ENCODE data around the gene CAPN14.

The CAPN14 gene

GRCh38 chr2:31222071-31222470 lies 4.8 kb upstream of the CAPN14 start:
- no peak for DNase-seq

- no peak for DNase-seq
Observed at GRCh38 chr2:31221544-31221943, 4.2 kb upstream of the CAPN14 start.

- no peak for DNase-seq
Observed at GRCh38 chr2:31219131-31219969, 2.0 kb upstream of the CAPN14 start.

- DNase-seq: no peak
Observed at GRCh38 chr2:31216734-31217133, 581 bp downstream of the CAPN14 start.

- no peak for DNase-seq
Observed at GRCh38 chr2:31214444-31214915, 2.8 kb downstream of the CAPN14 start.

GRCh38 chr2:31213601-31214443 lies 3.5 kb downstream of the CAPN14 start:
- DNase-seq: no peak

GRCh38 chr2:31212659-31213600 lies 4.4 kb downstream of the CAPN14 start:
- DNase-seq: no peak

- DNase-seq: no peak
Observed at GRCh38 chr2:31208240-31208639, 9.1 kb downstream of the CAPN14 start.

GRCh38 chr2:31207790-31208189 lies 9.5 kb downstream of the CAPN14 start:
- no peak for DNase-seq

GRCh38 chr2:31205613-31206012 lies 11.7 kb downstream of the CAPN14 start:
- DNase-seq: no peak

- DNase-seq: no peak
Observed at GRCh38 chr2:31205186-31205585, 12.1 kb downstream of the CAPN14 start.

- no peak for DNase-seq
Observed at GRCh38 chr2:31204783-31205182, 12.5 kb downstream of the CAPN14 start.

GRCh38 chr2:31203916-31204315 lies 13.4 kb downstream of the CAPN14 start:
- DNase-seq: no peak

GRCh38 chr2:31202833-31203232 lies 14.5 kb downstream of the CAPN14 start:
- no peak for DNase-seq

GRCh38 chr2:31202041-31202440 lies 15.3 kb downstream of the CAPN14 start:
- no peak for DNase-seq

- DNase-seq: no peak
Observed at GRCh38 chr2:31200972-31201371, 16.3 kb downstream of the CAPN14 start.

- no peak for DNase-seq
Observed at GRCh38 chr2:31199206-31199605, 18.1 kb downstream of the CAPN14 start.

- no peak for DNase-seq
Observed at GRCh38 chr2:31197669-31198068, 19.6 kb downstream of the CAPN14 start.

- DNase-seq: no peak
Observed at GRCh38 chr2:31197166-31197565, 20.1 kb downstream of the CAPN14 start.

- DNase-seq: no peak
Observed at GRCh38 chr2:31196622-31197021, 20.7 kb downstream of the CAPN14 start.

- no peak for DNase-seq
Observed at GRCh38 chr2:31193806-31194205, 23.5 kb downstream of the CAPN14 start.

GRCh38 chr2:31192851-31193392 lies 24.4 kb downstream of the CAPN14 start:
- no peak for DNase-seq

Data from NCI-H345 (cell line).